ENCODE measurements around the gene SEC14L3. TPM values are rescaled to one million over a fixed set of nuclear protein-coding genes. Genes with fewer than 3 reads are reported as not detected.

Gene SEC14L3
- total RNA-seq, 1 experiment from 2014 or later: not detected

DNA sequence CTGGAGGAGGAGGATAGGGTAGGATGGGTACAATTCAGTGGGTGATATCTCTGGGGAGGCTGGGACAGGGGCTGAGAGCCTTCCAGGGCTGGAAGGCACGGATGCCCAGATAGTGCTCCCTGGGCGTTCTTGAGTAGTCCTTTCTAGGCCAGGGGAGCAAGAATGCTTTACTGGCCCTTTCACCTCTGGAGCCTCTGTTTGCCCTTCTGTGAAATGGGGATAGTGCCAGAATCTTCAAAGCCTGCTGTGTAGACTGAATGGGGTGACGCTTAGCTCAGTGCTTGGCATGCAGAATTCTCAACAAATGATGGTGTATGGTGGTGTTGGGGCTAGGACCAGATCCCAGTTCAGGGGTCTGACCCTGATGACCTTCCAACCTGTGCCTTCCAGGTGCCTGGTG is 38.6 kb downstream of the SEC14L3 start:
- peaks cover 24% of the 10 kb centered on the region for H3K9me3 Mint-ChIP-seq
- H3K4me1 Mint-ChIP-seq: peaks cover 14% of the 10 kb centered on the region
- no peak overlapping the region for H3K4me3 Mint-ChIP-seq
- H3K27me3 Mint-ChIP-seq (ENCODE audit: low read depth): peaks cover 16% of the 10 kb centered on the region
- DNase-seq (ENCODE audit: low spot score) (no peak), ATAC-seq (no peak)
- ChIA-PET POLR2A (interaction anchor here (0.8 to 0.9 kb wide), 2 partner anchors 8 to 11 kb away, joined by 3 read pairs; partner anchors contain the start of gene MTFP1), CTCF (interaction anchor here (1.2 to 1.7 kb wide), 2 partner anchors 12 to 145 kb away, joined by 4 to 7 read pairs; no protein-coding TSS in a partner anchor)
- H3K27ac Mint-ChIP-seq: no peak overlapping the region
- H3K36me3 Mint-ChIP-seq: peaks cover 20% of the 10 kb centered on the region
- TF ChIP-seq NR2C2 (CRISPR knock-in tag; IDR thresholded peaks at IDR 0.05): no peak
- TF ChIP-seq NFATC4 (CRISPR knock-in tag; IDR thresholded peaks at IDR 0.05): no peak
- TF ChIP-seq MXD4 (CRISPR knock-in tag; IDR thresholded peaks at IDR 0.05; ENCODE audit: borderline replicate concordance): no peak
- TF ChIP-seq ATF6 (CRISPR knock-in tag; IDR thresholded peaks at IDR 0.05): no peak
- no peak for TF ChIP-seq ZNF219 (CRISPR knock-in tag; IDR thresholded peaks at IDR 0.05; ENCODE audit: borderline replicate concordance)
- TF ChIP-seq, protein P1, sequence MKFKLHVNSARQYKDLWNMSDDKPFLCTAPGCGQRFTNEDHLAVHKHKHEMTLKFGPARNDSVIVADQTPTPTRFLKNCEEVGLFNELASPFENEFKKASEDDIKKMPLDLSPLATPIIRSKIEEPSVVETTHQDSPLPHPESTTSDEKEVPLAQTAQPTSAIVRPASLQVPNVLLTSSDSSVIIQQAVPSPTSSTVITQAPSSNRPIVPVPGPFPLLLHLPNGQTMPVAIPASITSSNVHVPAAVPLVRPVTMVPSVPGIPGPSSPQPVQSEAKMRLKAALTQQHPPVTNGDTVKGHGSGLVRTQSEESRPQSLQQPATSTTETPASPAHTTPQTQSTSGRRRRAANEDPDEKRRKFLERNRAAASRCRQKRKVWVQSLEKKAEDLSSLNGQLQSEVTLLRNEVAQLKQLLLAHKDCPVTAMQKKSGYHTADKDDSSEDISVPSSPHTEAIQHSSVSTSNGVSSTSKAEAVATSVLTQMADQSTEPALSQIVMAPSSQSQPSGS (CRISPR knock-in tag; IDR thresholded peaks at IDR 0.05; ENCODE audit: borderline replicate concordance, low read depth): no peak
- TF ChIP-seq NFYB (CRISPR knock-in tag; conservative IDR thresholded peaks at IDR 0.05; ENCODE audit: low read depth): no peak
- TF ChIP-seq TP53 (CRISPR knock-in tag; IDR thresholded peaks at IDR 0.05): no peak
- TF ChIP-seq ZNF317 (CRISPR knock-in tag; IDR thresholded peaks at IDR 0.05; ENCODE audit: borderline replicate concordance, low read depth): no peak
- TF ChIP-seq, protein P2, sequence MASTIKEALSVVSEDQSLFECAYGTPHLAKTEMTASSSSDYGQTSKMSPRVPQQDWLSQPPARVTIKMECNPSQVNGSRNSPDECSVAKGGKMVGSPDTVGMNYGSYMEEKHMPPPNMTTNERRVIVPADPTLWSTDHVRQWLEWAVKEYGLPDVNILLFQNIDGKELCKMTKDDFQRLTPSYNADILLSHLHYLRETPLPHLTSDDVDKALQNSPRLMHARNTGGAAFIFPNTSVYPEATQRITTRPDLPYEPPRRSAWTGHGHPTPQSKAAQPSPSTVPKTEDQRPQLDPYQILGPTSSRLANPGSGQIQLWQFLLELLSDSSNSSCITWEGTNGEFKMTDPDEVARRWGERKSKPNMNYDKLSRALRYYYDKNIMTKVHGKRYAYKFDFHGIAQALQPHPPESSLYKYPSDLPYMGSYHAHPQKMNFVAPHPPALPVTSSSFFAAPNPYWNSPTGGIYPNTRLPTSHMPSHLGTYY (CRISPR knock-in tag; IDR thresholded peaks at IDR 0.05): no peak
- TF ChIP-seq NR1H2 (CRISPR knock-in tag; IDR thresholded peaks at IDR 0.05): no peak
- TF ChIP-seq, protein P3, sequence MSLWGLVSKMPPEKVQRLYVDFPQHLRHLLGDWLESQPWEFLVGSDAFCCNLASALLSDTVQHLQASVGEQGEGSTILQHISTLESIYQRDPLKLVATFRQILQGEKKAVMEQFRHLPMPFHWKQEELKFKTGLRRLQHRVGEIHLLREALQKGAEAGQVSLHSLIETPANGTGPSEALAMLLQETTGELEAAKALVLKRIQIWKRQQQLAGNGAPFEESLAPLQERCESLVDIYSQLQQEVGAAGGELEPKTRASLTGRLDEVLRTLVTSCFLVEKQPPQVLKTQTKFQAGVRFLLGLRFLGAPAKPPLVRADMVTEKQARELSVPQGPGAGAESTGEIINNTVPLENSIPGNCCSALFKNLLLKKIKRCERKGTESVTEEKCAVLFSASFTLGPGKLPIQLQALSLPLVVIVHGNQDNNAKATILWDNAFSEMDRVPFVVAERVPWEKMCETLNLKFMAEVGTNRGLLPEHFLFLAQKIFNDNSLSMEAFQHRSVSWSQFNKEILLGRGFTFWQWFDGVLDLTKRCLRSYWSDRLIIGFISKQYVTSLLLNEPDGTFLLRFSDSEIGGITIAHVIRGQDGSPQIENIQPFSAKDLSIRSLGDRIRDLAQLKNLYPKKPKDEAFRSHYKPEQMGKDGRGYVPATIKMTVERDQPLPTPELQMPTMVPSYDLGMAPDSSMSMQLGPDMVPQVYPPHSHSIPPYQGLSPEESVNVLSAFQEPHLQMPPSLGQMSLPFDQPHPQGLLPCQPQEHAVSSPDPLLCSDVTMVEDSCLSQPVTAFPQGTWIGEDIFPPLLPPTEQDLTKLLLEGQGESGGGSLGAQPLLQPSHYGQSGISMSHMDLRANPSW (CRISPR knock-in tag; conservative IDR thresholded peaks at IDR 0.05; ENCODE audit: low read depth): no peak
- TF ChIP-seq, protein P4, sequence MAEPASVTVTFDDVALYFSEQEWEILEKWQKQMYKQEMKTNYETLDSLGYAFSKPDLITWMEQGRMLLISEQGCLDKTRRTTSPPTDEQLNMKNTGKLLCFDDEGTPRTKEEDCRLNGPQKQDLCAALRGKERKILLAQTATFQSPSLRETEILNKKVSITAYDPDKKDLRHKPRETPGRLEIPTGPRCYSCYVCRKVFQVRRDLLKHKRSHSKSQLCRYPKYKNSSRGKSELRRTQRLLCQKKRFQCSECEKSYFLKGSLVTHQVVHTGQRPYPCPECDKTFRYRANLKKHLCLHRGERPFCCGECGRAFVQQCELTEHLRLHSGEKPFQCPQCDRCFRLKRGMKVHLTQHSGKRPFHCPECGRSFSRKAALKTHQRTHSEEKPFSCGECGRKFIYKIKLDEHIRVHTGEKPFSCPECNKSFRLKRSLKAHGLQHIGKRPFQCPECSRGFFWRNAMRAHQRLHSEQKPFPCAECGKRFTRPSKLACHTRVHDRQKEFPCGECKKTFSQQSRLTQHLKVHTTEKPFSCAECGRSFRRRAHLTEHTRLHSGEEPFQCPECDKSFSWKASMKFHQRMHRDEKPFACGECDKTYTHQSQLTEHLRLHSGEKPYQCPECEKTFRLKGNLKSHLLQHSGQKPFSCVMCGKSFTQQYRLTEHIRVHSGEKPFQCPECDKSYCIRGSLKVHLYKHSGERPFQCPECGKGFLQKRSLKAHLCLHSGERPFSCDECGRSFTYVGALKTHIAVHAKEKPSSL (CRISPR knock-in tag; conservative IDR thresholded peaks at IDR 0.05): no peak
- no peak for TF ChIP-seq ZBTB43 (CRISPR knock-in tag; IDR thresholded peaks at IDR 0.05)
- TF ChIP-seq RORB (CRISPR knock-in tag; IDR thresholded peaks at IDR 0.05): no peak
- no peak for TF ChIP-seq CTCF (IDR thresholded peaks at IDR 0.05)
- no peak for TF ChIP-seq IRF2 (CRISPR knock-in tag; IDR thresholded peaks at IDR 0.05; ENCODE audit: borderline replicate concordance, low read depth)
- no peak for TF ChIP-seq PRDM15 (CRISPR knock-in tag; IDR thresholded peaks at IDR 0.05)

Measured in WTC11 (cell line).